K562 (cell line): Measurements from ENCODE around the gene HAUS7. TPM values are rescaled to one million over a fixed set of nuclear protein-coding genes. Genes with fewer than 3 reads are reported as not detected.

Experiments used
- ATAC-seq: fragments of 200-7000 bp; cut with Tn5 transposase; 3 replicates; pipeline ENCODE4 v1.9.1; 2020; ENCODE audit warnings: moderate library complexity
- BruUV-seq: library from RNA; stranded (reverse); fragments of 400-500 nt; replicated peaks from 2 replicates; lab custom pipeline; 2021; lab: Mats Ljungman, UMichigan
- CTCF ChIA-PET: fragments of 300-600 bp; formaldehyde crosslinking; extraction: SDS; loops from one replicate; lab custom pipeline; 2021; ENCODE audit warnings: low intra/inter-chr PET ratio; lab: Yijun Ruan, JAX
- POLR2A ChIA-PET: fragments of 300-600, 350-650 bp; sonication (Branson Sonifier 250); formaldehyde crosslinking; extraction: SDS; loops from one replicate; lab custom pipeline; 2021; ENCODE audit warnings: antibody characterized with exemption, inconsistent platforms; lab: Yijun Ruan, JAX
- DNase-seq, 4 experiments: peaks; one replicate each; pipeline versions ENCODE4 v3.0.0 to v3.0.0-alpha.2; 2011 to 2018; ENCODE audit warnings: low spot score in 3 of 4, mixed read lengths in 3 of 4; ENCODE audit errors: extremely low read depth in 1 of 4
- FAIRE-seq: peaks from 2 replicates; lab custom pipeline; 2011; peaks lifted over from hg19 to GRCh38; lab: Jason Lieb, UNC
- H2AFZ ChIP-seq: 2 replicates; pipeline ENCODE4 v1.6.0; 2011; ENCODE audit warnings: low read depth, low read length, control low read depth, inconsistent platforms
- H3K27ac ChIP-seq: fragments of 200-600 bp; 3 replicates; pipeline ENCODE4 v1.8.0; 2011; ENCODE audit warnings: low read depth, mild to moderate bottlenecking, control low read depth, inconsistent platforms, low read length, moderate library complexity, mixed read lengths; ENCODE audit errors: extremely low read depth
- H3K27me3 ChIP-seq, 2 experiments: fragments of 300-600 bp in 1 of 2; 2 replicates in 1 of 2; 3 replicates in 1 of 2; pipeline versions ENCODE4 v1.6.0 to v1.8.0; 2011; ENCODE audit warnings: inconsistent platforms in 2 of 2, low read length in 2 of 2, mild to moderate bottlenecking in 1 of 2, mixed read lengths in 1 of 2, moderate library complexity in 1 of 2; ENCODE audit not compliant: control insufficient read depth in 2 of 2, insufficient read depth in 2 of 2
- H3K36me3 ChIP-seq: fragments of 300-600 bp; 3 replicates; pipeline ENCODE4 v1.8.0; 2011; ENCODE audit warnings: mild to moderate bottlenecking, low read length, inconsistent platforms; ENCODE audit not compliant: control insufficient read depth, insufficient read depth
- H3K4me1 ChIP-seq, 2 experiments: fragments of 200-600 bp in 1 of 2; replicated peaks in 1 of 2; 2 replicates in 1 of 2; 3 replicates in 1 of 2; pipeline versions ENCODE4 v1.5.1 to v1.8.0; 2011; ENCODE audit warnings: inconsistent platforms in 2 of 2, low read length in 2 of 2, mild to moderate bottlenecking in 1 of 2, mixed read lengths in 1 of 2, moderate library complexity in 1 of 2; ENCODE audit not compliant: control insufficient read depth in 2 of 2, insufficient read depth in 2 of 2
- H3K4me2 ChIP-seq: 2 replicates; pipeline ENCODE4 v1.6.1; 2011; ENCODE audit warnings: low read length, control low read depth, inconsistent platforms, mixed read lengths; ENCODE audit not compliant: insufficient read depth
- H3K4me3 ChIP-seq: fragments of 200-600 bp; sonication (generic), shearing (Covaris generic); 2 replicates; pipeline ENCODE4 v1.5.1; 2016; ENCODE audit warnings: control low read depth, inconsistent platforms
- H3K79me2 ChIP-seq: fragments of 200-600 bp; 3 replicates; pipeline ENCODE4 v1.8.0; 2011; ENCODE audit warnings: low read length, inconsistent platforms; ENCODE audit not compliant: control insufficient read depth, insufficient read depth
- H3K9ac ChIP-seq, 2 experiments: 2 replicates each; pipeline versions ENCODE4 v1.6.0 to v1.6.1; 2011; ENCODE audit warnings: low read depth in 2 of 2, low read length in 2 of 2, control low read depth in 1 of 2, inconsistent platforms in 1 of 2, mild to moderate bottlenecking in 1 of 2, mixed read lengths in 1 of 2; ENCODE audit not compliant: insufficient read depth in 1 of 2
- H3K9me1 ChIP-seq: one replicate; pipeline ENCODE4 v1.6.0; 2011; ENCODE audit warnings: inconsistent platforms, mild to moderate bottlenecking, low read length, moderate library complexity; ENCODE audit not compliant: control insufficient read depth, insufficient read depth
- H3K9me3 ChIP-seq: replicated peaks from 2 replicates; pipeline ENCODE4 v1.5.1; 2011; ENCODE audit warnings: low read depth, low read length, inconsistent platforms; ENCODE audit not compliant: control insufficient read depth, insufficient read depth
- H4K20me1 ChIP-seq: replicated peaks from 2 replicates; pipeline ENCODE4 v1.6.1; 2011; ENCODE audit warnings: low read length, inconsistent platforms, mixed read lengths; ENCODE audit not compliant: control insufficient read depth, insufficient read depth
- CBX5 ChIP-seq: IDR thresholded peaks from 2 replicates; pipeline ENCODE4 v1.6.1; 2014; ENCODE audit warnings: low read depth, borderline replicate concordance
- CREB5 ChIP-seq: fragments of 250-450 bp; sonication (Bioruptor Pico); IDR thresholded peaks from 2 replicates; pipeline ENCODE4 v1.5.0; 2020; ENCODE audit warnings: mild to moderate bottlenecking
- E2F4 ChIP-seq: sonication (generic); formaldehyde crosslinking; IDR thresholded peaks from 2 replicates; pipeline ENCODE4 v1.8.0; 2022; ENCODE audit warnings: mild to moderate bottlenecking, low read depth, missing genetic modification reagents
- MAX ChIP-seq: sonication (generic); formaldehyde crosslinking; IDR thresholded peaks from 2 replicates; pipeline ENCODE4 v1.9.0; 2022; ENCODE audit warnings: mild to moderate bottlenecking, missing genetic modification reagents
- MGA ChIP-seq: fragments of 450-650 bp; IDR thresholded peaks from 2 replicates; pipeline ENCODE4 v1.6.1; 2016; ENCODE audit warnings: mild to moderate bottlenecking, moderate library complexity
- SMARCB1 ChIP-seq: IDR thresholded peaks from 2 replicates; pipeline ENCODE4 v1.6.1; 2011; ENCODE audit warnings: improper control_type of control experiment, low read depth; ENCODE audit not compliant: insufficient read length
- XRCC3 ChIP-seq: fragments of 450-650 bp; IDR thresholded peaks from 2 replicates; pipeline ENCODE4 v1.6.1; 2017; ENCODE audit warnings: mild to moderate bottlenecking, moderate library complexity
- YBX1 ChIP-seq: fragments of 450-650 bp; IDR thresholded peaks from 2 replicates; pipeline ENCODE4 v1.7.1; 2016; ENCODE audit warnings: mild to moderate bottlenecking
- ZNF695 ChIP-seq: fragments of 450-650 bp; formaldehyde crosslinking; IDR thresholded peaks from 2 replicates; pipeline ENCODE4 v1.4.0; 2020; ENCODE audit warnings: mild to moderate bottlenecking, moderate library complexity
- WGBS: fragments of 100-300 bp; shearing (Covaris generic); methylation state at CpG from one replicate; pipeline ENCODE4 v1.1.6; 2016; ENCODE audit warnings: low coverage, mixed read lengths; ENCODE audit not compliant: insufficient coverage; ENCODE audit errors: missing lambda C conversion rate; 5-methylcytosine and 5-hydroxymethylcytosine counted together
- in situ Hi-C: fragments of 300-500 bp; cut with MboI; formaldehyde crosslinking; loops from 4 replicates; pipeline ENCODE4 v1.15.0; 2018; ENCODE audit warnings: inconsistent platforms, mixed read lengths
- intact Hi-C: fragments of 100-400 bp; cut with micrococcal nuclease; formaldehyde crosslinking; loops from 2 replicates; pipeline ENCODE4 v1.14.2; 2022
- polyA plus RNA-seq, 8 experiments: library from polyadenylated mRNA; depleted of rRNA in 4 of 8; stranded (reverse) in 5 of 8; unstranded in 3 of 8; fragments of >200 nt; fragmentation: Nextera tagmentation in 2 of 8; fragmentation: Illumina TruSeq in 1 of 8; extraction: Ambion mirVana in 2 of 8; extraction: Trizol in 1 of 8; gene quantifications; 2 replicates each; pipeline versions ENCODE4 v1.2.1 to v1.2.3, GENCODE V29; 2011 to 2014; ENCODE audit warnings: inconsistent platforms in 1 of 8, missing spikeins in 1 of 8
- total RNA-seq, 7 experiments: library from RNA; depleted of rRNA in 6 of 7; stranded (reverse); fragments of >200 nt in 6 of 7; fragmentation: Illumina TruSeq in 2 of 7; extraction: Trizol in 2 of 7; gene quantifications; 2 replicates each; pipeline versions ENCODE4 v1.2.1 to v1.2.3, GENCODE V29; 2011 to 2021; ENCODE audit warnings: low replicate concordance in 1 of 7

HAUS7 gene
- total and polyA plus RNA-seq, 9 of the 15 experiments (the other 6 are each of a cell fraction or from before 2014, with no cell fraction given): 10.0 to 94.9 (median 48.8) TPM

- FAIRE-seq (no peak), DNase-seq (no peak), ATAC-seq (no peak)
- Histone ChIP-seq H3K79me2 (no peaks in the 10 kb centered on the region), H4K20me1 (no peaks in the 10 kb centered on the region), H3K4me3 (no peak overlapping the region), H3K4me2 (no peak overlapping the region), H3K4me1 (peaks cover 0 to 12% of the 10 kb centered on the region in 2 experiments; a peak in 2 of 5 replicates), H3K9me1 (no peaks in the 10 kb centered on the region), H3K9ac (no peak overlapping the region), H3K27me3 (peaks cover 0 to 36% of the 10 kb centered on the region in 2 experiments; a peak in 2 of 5 replicates), H3K9me3 (no peaks in the 10 kb centered on the region), H3K27ac (no peak overlapping the region), H2AFZ (no peak overlapping the region), H3K36me3 (no peaks in the 10 kb centered on the region)
- CTCF ChIA-PET: no interaction called here
- 7% methylated on average over 7 of the region's 11 CpGs for WGBS
- in situ Hi-C loops: no loop called here
- intact Hi-C loops: no loop called here
- no TSS peak for BruUV-seq
- POLR2A ChIA-PET: no interaction called here
- TF ChIP-seq CBX5 (no peak), SMARCB1 (no peak), MGA (no peak), ZNF695 (CRISPR knock-in tag) (no peak), E2F4 (CRISPR knock-in tag) (no peak), XRCC3 (no peak), MAX (CRISPR knock-in tag) (no peak), CREB5 (CRISPR knock-in tag) (no peak), YBX1 (no peak)
Observed at GRCh38 chrX:153510383-153510782, 40.0 kb upstream of the HAUS7 start.
